Muscle of arm (tissue), 12 donors: ENCODE results near the gene POLN. TPM values are rescaled to one million over a fixed set of nuclear protein-coding genes. Genes with fewer than 3 reads are reported as not detected.

ENCODE experiments used
- DNase-seq: peaks from one replicate; pipeline ENCODE4 v3.0.0-alpha.2; 2013
- polyA plus RNA-seq, 12 donors: library from polyadenylated mRNA; unstranded; fragments of 120-200 nt; gene quantifications; one replicate each; pipeline ENCODE4 v1.2.1, GENCODE V29; 2013; ENCODE audit not compliant: insufficient read length in 12 of 12

Gene POLN
- polyA plus RNA-seq, 12 donors: 1.7 to 4.1 (median 2.8) TPM; not detected in 2

DNA sequence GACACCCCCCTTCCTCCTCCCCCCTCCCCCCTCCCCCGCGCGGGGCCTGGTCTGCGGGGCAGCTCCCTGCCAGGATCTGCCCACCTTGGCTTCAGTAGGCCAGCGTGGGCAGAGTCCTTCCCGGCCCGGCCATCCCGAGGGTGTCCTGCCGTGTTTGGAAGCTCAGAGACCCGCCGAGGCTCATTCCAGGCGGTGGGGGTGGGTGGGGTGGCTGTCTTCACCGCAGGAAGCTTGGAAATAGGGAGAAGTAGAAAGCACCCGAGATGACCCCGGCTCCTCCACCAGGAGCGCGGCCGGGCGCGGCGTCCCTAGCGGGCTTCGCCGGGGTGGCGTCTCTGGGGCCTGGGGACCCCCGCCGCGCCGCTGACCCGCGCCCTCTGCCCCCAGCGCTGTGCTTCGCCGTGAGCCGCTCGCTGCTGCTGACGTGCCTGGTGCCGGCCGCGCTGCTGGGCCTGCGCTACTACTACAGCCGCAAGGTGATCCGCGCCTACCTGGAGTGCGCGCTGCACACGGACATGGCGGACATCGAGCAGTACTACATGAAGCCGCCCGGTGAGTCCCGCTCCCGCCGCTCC, 181.2 kb downstream of the POLN start:
- DNase-seq: no peak

DNA sequence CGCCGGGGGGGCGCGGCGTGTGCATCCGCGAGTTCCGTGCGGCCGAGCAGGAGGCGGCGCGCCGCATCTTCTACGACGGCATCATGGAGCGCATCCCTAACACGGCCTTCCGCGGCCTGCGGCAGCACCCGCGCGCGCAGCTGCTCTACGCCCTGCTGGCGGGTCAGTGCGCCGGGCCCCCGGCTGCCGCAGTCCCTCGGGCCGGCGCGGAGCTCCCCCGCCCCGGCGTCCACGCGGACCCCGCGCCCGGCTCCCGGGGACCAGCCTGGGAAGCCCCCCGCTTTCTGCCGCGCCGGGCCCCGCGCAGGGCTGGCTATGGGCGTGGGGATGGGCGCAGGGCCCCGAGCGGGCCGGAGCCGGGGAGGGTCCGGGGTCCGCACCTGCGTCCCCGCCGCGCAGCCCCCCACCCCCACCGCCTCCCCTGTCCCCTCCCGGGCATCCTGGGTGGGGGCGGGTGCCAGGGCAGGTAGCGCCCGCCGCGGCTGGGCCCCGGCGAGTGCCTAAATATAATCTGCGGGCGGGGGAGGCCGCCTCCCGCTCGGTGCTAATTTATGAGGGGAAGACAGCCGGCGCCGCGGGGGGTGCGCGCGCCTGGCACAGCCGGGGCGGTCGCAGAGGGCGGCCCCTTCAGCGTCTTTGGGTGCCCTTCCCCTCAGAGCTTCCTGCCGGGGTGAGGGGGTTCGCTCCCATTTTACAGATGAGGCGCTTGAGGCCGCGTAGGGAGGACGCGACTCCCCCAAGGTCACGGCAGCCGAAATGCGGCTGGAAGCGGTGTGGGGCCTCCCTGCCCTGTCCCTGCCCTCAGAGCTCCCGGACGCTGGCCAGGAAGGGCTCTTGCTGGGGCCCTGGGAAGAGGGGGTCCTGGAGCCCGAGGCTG, 182.0 kb downstream of the POLN start:
- DNase-seq: no peak

DNA sequence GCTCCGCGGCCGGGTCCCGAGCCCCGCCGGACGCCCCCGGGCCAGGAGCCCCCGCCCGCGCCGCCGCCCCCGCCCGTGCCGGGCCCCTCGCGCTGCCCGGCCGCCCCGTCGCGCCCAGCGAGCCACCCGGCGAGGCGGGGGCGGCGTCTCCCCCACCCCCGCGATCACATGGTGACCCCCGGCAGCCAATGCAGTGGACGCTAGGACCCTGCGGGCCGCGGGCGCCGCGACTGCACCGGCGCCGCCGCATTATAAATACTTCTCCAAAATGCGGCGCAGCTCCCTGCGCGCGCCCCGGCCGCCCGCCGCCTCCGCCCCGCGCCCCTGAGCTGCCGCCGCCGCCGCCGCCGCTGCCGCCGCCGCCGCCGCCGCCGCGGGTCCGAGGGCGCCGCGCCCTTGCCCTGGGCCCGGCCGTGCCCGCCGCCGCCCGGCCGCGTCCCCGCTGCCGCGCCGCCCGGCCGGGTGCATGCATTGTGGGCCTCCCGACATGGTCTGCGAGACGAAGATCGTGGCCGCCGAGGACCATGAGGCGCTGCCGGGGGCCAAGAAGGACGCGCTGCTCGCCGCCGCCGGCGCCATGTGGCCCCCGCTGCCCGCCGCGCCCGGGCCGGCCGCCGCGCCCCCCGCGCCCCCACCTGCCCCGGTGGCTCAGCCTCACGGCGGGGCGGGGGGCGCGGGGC, 182.7 kb downstream of the POLN start, which contains the start of gene NAT8L:
TSS of gene NAT8L (plus strand) at position 282 of the 680 bp plus-strand sequence. CDS start at position 467, 185 bp downstream.
- peak; percentile 12 for DNase-seq

DNA sequence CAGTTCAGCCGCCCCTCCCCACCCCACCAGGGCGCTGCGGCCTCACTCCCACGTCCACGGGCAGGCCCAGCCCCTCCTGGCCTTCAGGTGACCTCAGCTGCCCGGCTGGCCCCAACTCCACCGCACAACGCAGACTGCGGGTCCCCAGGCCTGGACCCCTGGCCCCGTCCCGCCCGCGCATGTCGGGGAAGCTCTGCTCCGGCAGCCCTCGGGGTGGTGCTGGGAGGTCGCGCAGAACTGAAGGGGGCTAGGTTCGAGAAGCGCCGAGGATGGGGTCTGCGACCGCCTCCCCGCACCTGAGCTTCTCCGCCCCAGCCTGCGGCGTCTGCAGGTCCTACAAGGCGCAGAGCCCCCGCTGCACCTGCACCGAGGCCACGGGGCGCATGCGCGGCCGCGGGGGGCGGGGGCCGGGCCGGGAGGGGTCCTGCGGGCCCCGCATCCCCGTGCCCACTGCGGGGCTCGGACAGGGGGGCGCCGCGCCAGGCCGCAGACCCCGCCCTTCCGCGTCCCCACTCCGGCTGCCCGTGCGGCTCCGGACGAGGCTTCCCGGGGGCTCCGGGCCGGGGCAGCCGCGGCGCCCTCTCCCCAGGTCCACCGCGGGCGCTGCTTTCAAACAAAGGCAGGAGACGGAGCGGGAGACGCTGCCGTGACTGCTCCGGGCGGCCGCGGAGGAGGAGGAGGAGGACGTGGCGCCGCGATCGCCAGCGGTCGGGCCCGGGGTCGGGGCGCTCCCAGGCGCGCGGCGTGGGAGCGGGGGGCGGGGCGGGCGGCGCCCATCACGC, 183.5 kb downstream of the POLN start:
- no peak for DNase-seq

DNA sequence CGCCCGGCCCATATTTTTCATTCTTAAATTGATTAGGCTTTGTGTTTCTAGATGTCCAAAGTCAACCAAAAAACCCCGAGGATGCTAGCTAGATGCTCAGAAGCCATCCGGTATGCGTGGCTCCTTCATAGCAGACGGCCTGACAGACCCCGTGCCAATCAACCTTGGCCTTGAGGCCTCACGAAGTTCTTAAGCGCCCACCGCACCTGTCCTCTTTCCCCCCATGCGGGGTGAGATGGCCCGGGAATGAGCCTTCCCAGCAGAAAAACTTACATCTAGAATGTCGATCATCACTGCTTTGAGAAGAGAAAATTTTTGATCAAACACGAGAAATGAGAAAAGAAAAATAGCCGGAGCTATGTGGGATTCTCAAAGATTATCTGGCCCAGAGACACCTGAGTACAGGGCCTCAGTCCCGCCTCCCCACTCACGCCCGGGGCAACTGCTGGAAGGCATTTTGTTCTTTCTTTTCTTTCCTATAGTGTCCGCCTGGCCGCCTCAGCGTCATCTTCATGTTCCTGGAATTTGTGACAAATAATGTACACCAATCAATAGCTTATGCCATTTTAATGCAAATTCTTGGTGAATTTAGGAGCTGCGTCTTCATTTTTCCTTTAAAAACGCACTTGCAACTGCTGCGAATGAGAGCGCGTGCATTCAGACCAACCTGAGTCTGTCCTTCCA, 184.4 kb downstream of the POLN start:
- no peak for DNase-seq

DNA sequence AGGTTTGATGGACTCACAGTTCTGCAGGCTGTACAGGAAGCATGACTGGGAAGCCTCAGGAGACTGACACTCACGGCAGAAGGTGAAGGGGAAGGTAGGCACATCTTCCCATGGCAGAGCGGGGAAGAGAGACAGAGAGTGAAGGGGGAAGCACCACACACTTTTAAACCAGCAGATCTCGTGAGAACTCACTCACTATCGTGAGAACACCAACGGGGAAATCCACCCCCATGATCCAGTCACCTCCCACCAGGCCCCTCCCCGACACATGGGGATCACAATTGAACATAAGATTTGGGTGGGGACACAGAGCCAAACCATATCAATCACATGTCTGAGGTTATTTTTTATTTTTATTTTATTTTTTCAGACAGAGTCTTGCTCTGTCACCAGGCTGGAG, 187.7 kb downstream of the POLN start:
- no peak for DNase-seq

DNA sequence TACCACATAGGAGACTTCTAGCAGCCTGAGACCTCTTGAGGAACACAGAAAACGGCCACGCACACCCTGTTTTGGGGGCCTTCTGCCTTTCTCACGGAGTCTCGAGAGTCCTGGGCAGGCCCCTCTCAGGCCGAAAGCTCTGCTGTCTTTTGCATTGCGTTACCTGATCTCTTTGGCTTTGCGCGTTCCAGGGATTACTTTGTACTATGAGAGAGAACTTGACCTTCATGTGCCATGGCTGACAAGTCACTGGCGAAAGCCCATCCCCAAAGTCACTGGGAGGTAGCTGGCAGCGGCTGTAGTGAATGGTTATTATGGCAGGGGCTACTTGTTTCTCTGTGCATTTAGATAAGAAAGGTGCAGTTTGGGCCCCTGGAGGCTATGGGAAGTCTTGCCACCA, 190.8 kb downstream of the POLN start:
- DNase-seq: no peak

DNA sequence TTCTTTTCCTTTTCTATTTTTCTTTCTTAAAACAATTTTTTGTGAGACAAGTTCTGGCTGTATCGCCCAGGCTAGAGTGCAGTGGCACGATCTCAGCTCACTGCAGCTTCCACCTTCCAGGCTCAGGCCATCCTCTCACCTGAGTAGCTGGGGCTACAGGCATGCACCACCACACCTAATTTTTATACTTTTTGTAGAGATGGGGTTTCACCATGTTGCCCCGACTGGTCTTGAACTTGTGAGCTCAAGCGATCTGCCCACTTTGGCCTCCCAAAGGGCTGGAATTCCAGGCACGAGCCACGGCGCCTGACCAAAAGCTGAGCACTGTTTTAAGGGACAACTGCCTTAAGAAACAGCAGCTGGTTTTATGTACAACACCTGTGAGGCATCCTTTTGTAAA, 192.1 kb downstream of the POLN start:
- no peak for DNase-seq

DNA sequence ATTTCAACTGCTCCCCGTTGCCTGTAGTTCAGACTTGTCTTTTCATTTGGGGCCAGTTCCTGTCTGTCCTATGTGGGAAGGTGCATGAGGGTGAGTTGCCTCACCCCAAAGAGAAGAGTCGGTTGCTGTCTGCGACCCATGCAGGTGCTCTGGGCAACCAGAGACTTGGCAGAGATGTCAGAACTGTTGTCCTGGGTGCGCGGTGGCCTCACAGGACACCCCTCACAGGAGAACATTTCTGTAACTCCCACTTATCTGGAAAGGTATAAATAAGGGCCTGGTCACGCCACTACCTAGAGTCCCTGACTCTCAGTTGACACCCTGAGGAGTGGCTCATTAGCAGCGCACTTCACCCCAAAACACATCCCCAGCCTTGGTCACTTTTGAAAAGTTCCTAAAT, 192.5 kb downstream of the POLN start:
- no peak for DNase-seq

DNA sequence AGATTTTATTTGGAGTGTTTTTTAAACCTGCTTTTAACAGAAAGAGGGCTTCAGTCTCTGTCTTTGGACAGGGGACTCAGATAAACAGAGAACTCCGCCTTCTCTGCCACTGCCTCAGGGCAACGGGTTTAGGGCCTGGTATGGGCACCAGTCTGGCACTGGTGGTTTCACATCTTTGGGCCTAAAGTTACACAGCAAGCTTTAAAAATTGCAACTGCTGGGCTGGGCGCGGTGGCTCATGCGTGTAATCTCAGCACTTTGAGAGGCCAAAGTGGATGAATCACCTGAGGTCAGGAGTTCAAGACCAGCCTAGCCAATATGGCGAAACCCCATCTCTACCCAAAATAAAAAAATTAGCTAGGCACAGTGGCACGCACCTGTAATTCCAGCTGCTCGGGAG, 193.1 kb downstream of the POLN start:
- DNase-seq: no peak

DNA sequence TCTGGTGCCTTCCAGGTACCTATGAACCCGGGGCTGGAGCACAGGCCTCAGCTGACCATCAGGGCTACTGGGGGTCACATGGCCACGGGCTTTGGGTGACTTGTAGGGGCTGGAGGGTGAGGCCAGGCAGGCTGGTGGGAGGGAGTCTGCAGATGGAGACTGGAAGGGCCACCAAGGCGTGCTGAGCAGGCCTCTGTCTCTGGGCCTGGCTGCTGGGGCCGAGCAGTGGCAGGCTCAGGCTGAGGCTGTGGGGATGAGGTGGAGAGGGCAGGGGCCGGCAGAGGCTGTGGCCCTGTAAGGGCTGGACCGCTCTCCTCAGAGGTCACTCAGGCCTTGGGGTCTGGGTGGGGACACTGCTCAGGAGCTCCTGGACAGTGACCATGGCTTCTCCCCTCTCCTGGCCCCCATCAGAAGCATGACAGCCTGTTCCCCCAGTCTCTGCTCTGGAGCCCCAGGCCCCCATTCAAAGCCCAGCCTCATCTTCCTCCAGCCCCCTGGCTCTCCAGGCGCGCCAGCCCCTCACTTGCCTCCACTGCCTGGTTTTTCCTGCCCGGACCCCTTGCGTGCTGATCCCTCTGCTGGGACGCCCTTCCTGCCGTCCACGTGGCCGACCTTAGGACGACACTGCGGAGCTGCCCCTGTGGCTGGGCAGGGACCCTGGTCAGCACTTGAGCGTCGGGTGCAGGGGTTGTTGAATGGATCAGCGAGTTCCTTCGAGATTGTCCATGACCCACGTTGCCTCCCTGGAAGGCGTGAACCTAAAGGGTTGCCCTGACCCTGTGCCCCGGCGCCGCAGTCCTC, 193.9 kb downstream of the POLN start:
- no peak for DNase-seq

DNA sequence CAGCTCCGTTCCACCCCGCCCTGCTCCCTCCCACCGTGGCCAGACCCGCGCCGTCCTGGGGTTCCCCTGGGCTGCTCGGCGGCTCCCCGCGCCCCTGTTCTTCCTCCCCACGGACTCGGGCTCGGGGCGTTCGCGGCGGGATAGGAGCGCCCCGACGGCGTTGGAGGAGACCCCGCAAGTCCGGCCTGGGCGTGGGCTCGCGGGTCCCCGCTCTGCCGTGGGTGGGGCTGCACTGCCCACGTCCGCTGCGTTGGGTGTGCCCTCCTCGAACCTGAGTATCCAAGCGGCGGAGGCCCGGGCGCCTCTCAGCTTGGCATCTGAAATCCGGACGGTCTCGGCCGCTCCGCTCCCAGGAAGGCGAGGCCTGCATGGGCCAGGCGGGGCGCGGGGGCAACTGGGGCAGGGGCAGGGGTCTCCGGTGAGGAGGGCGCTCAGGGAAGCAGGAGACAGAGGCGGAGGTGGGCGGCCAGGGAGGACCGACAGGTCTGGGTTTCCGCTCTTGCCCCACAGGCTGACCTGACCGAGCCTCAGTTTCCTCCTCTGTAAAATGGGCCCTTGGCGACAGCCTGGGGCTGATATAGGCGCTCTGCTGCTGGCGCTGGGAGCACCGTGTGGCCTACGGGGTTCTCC, 194.8 kb downstream of the POLN start:
- no peak for DNase-seq

DNA sequence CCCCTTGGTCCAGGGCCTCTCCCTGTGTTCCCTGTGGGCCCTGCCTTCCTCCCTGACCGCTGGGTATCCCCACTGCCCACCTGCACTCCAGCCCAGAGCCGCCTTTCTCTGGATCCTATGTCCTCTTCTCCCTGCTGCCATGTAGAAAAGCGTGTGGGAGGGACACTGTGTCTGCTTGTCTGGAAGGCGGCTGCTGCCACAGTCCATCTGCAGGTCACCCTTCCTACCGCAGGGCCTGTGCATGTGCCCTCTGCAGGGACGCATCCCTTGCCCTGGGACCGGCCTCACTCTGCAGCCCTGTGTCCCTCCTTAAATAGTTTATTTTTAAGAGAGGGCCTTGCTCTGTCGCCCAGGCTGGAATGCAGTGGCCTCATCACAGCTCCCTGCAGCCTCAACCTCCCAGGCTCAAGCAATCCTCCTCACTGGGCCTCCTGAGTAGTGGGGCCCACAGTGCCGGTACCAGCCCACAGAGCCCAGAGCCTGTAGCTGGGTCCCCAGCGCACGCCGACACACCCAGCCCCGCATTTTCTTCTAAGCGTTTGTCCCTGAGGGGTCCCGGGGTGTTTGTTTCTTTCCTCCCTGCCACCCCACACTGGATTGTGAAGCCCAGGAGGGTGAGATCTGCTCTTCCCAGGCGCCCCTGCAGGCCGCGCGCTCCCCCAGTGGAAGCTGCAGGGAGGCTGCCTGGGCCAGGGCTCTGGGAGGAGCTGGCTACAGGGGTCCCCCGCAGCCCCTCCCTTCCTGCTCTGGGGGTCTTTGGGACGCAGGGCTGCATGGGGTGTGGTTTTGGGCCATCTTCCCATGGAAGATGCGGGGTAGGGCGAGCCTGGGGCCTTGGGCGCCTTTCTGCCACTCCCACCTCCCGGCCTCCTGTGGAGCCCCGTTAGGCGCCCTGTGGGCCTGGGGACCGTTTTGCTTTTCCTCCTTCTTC, 195.6 kb downstream of the POLN start:
- no peak for DNase-seq

DNA sequence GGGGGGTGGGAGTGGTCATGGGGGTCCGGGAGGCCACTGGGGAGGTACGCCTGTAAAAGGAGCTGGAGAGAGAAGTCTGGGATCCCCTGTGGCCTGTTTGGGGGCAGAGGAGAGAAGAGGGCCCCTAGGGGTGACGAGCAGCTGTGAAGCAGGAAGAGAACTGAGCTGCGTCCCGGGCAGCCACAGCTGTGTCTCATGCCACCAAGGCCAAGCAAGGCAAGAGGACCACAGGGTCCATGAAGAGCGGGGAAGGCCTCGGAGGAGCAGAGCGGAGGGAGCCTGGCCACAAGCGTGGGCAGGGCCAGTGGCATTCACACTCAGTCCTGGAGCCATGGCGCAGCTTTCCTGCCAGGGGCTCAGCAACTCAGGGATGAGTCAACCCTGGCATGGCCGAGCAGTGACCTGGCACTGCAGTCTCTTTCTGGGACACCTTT, 196.4 kb downstream of the POLN start:
- DNase-seq: no peak

DNA sequence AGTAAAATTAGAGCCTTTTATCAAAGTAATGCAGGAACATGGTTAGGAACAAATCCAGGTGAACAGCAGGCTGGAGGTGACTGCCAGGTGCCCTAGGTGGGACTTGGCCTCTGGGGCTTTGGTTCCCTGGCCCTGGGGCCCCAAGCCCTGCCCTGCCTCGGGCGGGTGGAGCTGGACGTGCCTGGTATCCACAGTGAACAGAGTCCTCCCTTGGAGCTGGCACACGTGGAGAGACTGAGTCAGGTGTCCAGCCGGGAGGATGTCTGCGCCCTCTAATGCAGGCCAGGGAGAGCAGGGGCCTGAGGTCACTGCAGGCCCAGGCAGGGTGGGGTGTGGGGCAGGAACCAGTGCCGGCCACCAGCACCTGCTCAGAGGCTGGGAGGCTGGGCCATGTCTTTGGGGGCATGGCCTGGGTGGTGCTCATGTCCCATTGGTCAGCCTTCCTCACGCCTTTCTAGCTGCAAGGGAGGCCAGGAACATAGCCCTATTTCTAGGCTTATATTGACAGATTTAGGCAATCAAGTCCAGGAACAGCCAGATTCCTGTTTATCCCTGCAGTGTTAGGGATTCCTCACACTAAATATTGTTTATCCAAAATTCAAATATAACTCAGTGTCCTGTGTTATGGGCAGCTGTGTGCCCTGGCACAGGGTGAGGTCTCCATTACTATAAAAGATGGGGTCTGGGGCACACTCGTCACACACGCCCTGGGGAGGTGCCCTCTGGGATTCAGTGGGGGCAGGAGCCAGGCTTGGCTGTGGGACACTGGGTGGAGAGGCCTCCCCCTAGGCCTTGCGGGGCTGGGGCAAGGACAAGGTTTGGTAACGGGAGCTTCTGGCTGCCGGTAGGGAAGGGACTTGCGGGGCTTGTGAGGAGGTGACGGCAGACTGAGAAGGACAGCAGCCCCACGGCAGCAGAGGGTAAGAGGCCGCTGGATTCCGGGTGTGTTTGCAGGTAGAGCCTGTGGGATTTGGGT, 197.1 kb downstream of the POLN start:
- DNase-seq: no peak

DNA sequence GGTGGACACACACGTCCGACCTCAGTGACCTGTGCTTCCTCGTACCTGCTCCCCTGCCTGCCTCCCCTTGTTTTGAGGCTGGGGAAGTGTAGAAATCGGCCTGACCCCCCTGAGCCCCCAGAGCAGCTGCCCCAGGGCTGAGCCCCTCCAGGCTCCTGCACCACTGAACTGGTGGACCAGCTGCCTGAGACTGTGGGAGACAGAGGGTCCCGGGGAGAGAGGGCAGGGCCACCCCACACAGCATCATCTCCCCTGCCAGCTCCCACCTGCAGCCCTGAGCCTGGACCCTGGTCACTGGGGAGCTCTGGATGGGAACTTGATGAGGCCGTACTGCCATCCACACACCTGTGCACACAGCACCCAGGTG, 197.8 kb downstream of the POLN start:
- DNase-seq: no peak

DNA sequence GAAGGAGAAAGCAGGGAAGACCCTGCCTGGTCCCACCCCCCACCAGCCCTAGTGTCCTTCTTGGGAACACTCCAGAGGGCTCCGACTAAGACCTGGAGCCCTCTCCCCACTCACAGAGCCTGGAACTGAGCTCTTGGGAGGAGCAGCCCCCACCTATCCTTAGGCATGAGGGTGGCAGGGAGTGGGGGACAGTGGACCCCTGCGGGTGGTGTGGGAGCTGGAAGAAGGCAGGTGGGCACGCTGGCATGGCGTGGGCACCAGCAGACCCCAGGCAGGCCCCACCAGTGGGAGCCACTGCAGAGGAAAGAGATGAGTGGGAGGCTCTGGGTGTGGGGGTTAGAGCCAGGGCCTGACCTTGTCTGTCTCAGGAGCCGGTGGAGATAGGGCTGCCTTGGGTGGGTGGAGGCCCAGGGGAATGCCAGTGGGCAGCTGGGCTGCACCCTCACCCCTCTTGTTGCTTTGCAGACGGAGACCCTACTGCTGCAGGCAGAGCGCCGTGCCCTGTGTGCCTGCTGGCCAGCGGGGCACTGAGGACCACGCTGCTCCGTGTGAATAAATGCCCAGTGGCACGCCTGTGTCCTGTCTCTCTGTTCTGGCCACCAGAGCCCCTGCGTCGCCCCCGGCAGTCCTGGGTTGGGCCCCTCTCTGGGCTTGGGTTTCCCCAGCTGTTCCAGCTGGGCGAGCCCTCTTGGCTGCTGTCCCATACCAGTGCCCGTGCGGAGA, 198.4 kb downstream of the POLN start:
- DNase-seq: no peak
